GM12878 (cell line): ENCODE measurements around the gene DLG1.

Experiments
- CHD1 ChIP-seq: IDR thresholded peaks from 2 replicates; pipeline ENCODE4 v1.6.1; 2012; ENCODE audit warnings: low read depth, low read length, improper control_type of control experiment
- CTCF ChIP-seq, 3 experiments: IDR thresholded peaks in 2 of 3; conservative IDR thresholded peaks in 1 of 3; 2 replicates each; pipeline ENCODE4 v1.5.1; 2011; ENCODE audit warnings: low read depth in 3 of 3, low read length in 3 of 3, mild to moderate bottlenecking in 3 of 3, control low read depth in 2 of 3, moderate library complexity in 2 of 3, inconsistent platforms in 1 of 3, mixed read lengths in 1 of 3; ENCODE audit not compliant: control insufficient read depth in 2 of 3, insufficient read depth in 1 of 3; ENCODE audit errors: extremely low read depth in 1 of 3
- EP300 ChIP-seq, 2 experiments: fragments of 150-350 bp in 1 of 2; IDR thresholded peaks; 2 replicates each; pipeline ENCODE4 v1.6.1; 2011 to 2012; ENCODE audit warnings: low read depth in 2 of 2, low read length in 2 of 2, borderline replicate concordance in 1 of 2, improper control_type of control experiment in 1 of 2, inconsistent platforms in 1 of 2; ENCODE audit not compliant: control insufficient read depth in 1 of 2
- KDM1A ChIP-seq: fragments of 200-600 bp; sonication (generic); IDR thresholded peaks from 2 replicates; pipeline ENCODE4 v1.6.1; 2016; ENCODE audit warnings: borderline replicate concordance
- KLF5 ChIP-seq: fragments of 450-650 bp; IDR thresholded peaks from 2 replicates; pipeline ENCODE4 v1.6.1; 2014; ENCODE audit warnings: mild to moderate bottlenecking; ENCODE audit not compliant: partially characterized antibody
- NFXL1 ChIP-seq: fragments of 450-650 bp; IDR thresholded peaks from 2 replicates; pipeline ENCODE4 v1.6.1; 2017; ENCODE audit warnings: antibody characterized with exemption, mild to moderate bottlenecking, borderline replicate concordance
- POLR2AphosphoS5 ChIP-seq: IDR thresholded peaks from 2 replicates; pipeline ENCODE4 v1.6.1; 2011; ENCODE audit warnings: mild to moderate bottlenecking, low read length, inconsistent platforms
- SIX5 ChIP-seq: IDR thresholded peaks from 2 replicates; pipeline ENCODE4 v1.6.1; 2011; ENCODE audit warnings: mild to moderate bottlenecking, low read depth, low read length, moderate library complexity; ENCODE audit not compliant: severe bottlenecking
- ZNF274 ChIP-seq: IDR thresholded peaks from one replicate; pipeline ENCODE4 v1.8.0; 2011; ENCODE audit not compliant: insufficient read length, insufficient read depth
- TF ChIP-seq, protein P1 (sequence below): fragments of 450-650 bp; formaldehyde crosslinking; IDR thresholded peaks from 2 replicates; pipeline ENCODE4 v1.4.0; 2022; ENCODE audit warnings: mild to moderate bottlenecking, moderate library complexity
- TF ChIP-seq, protein P2 (sequence below): fragments of 450-650 bp; IDR thresholded peaks from 2 replicates; pipeline ENCODE4 v1.6.1; 2016; ENCODE audit warnings: mild to moderate bottlenecking

GRCh38 chr3:197064771-197065170 is 233.6 kb downstream of the DLG1 start:
- no peak for TF ChIP-seq CTCF (IDR thresholded peaks at IDR 0.05 in 2 of 3, conservative IDR thresholded peaks at IDR 0.05 in 1 of 3; ENCODE audit: control insufficient read depth in 2 of 3, extremely low read depth in 1 of 3, insufficient read depth in 1 of 3, low read depth in 3 of 3, low read length in 3 of 3)
- TF ChIP-seq KLF5 = no peak
- TF ChIP-seq, protein P1, sequence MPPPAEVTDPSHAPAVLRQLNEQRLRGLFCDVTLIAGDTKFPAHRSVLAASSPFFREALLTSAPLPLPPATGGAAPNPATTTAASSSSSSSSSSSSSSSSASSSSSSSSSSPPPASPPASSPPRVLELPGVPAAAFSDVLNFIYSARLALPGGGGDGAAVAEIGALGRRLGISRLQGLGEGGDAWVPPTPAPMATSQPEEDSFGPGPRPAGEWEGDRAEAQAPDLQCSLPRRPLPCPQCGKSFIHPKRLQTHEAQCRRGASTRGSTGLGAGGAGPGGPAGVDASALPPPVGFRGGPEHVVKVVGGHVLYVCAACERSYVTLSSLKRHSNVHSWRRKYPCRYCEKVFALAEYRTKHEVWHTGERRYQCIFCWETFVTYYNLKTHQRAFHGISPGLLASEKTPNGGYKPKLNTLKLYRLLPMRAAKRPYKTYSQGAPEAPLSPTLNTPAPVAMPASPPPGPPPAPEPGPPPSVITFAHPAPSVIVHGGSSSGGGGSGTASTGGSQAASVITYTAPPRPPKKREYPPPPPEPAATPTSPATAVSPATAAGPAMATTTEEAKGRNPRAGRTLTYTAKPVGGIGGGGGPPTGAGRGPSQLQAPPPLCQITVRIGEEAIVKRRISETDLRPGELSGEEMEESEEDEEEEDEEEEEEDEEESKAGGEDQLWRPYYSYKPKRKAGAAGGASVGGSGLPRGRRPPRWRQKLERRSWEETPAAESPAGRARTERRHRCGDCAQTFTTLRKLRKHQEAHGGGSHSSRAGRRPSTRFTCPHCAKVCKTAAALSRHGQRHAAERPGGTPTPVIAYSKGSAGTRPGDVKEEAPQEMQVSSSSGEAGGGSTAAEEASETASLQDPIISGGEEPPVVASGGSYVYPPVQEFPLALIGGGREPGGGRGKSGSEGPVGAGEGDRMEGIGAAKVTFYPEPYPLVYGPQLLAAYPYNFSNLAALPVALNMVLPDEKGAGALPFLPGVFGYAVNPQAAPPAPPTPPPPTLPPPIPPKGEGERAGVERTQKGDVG (CRISPR knock-in tag) = no peak
- no peak for TF ChIP-seq ZNF274
- TF ChIP-seq CHD1 = no peak
- TF ChIP-seq NFXL1 = no peak
- no peak for TF ChIP-seq EP300 (IDR thresholded peaks at IDR 0.05; ENCODE audit: borderline replicate concordance in 1 of 2, control insufficient read depth in 1 of 2, low read depth in 2 of 2, low read length in 2 of 2)
- no peak for TF ChIP-seq SIX5
- TF ChIP-seq, protein P2, sequence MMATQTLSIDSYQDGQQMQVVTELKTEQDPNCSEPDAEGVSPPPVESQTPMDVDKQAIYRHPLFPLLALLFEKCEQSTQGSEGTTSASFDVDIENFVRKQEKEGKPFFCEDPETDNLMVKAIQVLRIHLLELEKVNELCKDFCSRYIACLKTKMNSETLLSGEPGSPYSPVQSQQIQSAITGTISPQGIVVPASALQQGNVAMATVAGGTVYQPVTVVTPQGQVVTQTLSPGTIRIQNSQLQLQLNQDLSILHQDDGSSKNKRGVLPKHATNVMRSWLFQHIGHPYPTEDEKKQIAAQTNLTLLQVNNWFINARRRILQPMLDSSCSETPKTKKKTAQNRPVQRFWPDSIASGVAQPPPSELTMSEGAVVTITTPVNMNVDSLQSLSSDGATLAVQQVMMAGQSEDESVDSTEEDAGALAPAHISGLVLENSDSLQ = no peak
- no peak for TF ChIP-seq POLR2AphosphoS5
- TF ChIP-seq KDM1A = no peak
